HCEC 1CT (cell line): Measurements from ENCODE around the gene CDH3.

Experiments used
- DNase-seq: peaks from one replicate; pipeline ENCODE4 v3.0.0-alpha.2; 2017

The CDH3 gene

DNA sequence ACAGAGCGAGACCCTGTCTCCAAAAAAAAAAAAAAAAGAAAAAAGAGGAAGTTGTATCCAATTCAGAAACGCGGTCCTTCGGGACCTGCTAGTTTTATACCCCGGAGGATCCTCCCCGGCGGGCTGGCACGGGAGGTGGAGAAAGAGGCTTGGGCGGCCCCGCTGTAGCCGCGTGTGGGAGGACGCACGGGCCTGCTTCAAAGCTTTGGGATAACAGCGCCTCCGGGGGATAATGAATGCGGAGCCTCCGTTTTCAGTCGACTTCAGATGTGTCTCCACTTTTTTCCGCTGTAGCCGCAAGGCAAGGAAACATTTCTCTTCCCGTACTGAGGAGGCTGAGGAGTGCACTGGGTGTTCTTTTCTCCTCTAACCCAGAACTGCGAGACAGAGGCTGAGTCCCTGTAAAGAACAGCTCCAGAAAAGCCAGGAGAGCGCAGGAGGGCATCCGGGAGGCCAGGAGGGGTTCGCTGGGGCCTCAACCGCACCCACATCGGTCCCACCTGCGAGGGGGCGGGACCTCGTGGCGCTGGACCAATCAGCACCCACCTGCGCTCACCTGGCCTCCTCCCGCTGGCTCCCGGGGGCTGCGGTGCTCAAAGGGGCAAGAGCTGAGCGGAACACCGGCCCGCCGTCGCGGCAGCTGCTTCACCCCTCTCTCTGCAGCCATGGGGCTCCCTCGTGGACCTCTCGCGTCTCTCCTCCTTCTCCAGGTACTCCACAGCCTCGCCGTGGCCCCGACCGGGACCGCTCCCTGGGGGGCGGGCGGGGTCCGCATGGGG, at the start of gene CDH3:
CDH3 (plus strand) TSS at position 596 of the 779 bp plus-strand sequence; CDS start at position 666, 70 bp downstream.
- DNase-seq: no peak

DNA sequence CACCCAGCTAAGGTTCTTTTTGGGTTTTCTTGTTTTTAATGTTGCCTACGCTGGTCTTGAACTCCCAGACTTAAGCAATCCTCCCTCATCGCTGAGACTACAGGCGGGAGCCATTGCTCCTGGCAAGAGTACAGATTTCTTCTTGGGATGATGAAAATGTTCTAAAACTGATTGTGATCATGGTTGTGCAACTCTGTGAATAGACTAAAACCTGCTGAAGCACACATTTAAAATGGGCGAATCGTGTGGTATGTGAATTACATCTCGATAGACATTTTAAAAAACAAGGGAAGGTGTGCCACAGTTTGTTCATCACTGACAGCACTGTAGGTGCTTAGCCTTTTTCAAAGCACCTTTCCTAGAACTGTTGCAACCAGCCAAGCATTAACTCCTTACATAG, 48.8 kb upstream of the CDH3 start:
- no peak for DNase-seq

- DNase-seq: no peak
These were observed 45.5 kb upstream of the CDH3 start for GRCh38 chr16:68599586-68599985.

- no peak for DNase-seq
These were observed 39.4 kb upstream of the CDH3 start for GRCh38 chr16:68605746-68606145.

DNA sequence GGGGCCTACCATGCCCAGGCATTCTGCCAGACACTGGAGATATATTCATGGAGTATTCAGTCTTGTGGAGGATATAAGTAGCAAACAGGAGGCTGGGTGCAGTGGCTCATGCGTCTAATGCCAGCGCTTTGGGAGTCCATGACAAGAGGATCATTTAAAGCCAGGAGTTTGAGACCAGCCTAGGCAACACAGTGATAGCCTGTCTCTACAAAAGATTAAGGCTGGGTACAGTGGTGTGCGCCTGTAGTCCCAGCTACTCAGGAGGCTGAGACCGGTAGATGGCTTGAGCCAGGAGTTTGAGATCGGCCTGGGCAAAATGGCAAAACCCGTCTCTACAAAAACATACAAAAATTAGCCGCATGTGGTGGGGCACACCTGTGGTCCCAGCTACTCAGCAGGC, 37.7 kb upstream of the CDH3 start:
- no peak for DNase-seq

DNA sequence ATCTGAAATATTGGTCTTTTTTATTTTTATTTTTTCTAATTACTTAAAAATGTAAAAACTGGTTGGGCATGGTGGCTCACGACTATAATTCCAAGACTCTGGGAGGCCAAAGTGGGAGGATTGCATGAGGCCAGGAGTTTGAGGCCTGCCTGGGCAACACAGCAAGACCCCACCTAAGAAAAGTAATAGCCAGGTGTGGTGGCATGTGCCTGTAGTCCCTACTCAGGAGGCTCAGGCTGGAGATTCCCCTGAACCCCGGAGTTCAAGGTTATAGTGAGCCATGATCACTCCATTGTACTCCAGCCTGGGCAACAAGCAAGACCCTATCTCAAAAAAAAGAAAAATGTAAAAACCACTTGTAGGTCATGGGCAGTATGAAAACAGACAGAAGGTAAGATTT, 36.8 kb upstream of the CDH3 start:
- DNase-seq: no peak

- no peak for DNase-seq
These were observed 32.1 kb upstream of the CDH3 start for GRCh38 chr16:68612996-68613395.

GRCh38 chr16:68617734-68618133, 27.4 kb upstream of the CDH3 start:
- DNase-seq: no peak

- no peak for DNase-seq
These were observed 18.6 kb upstream of the CDH3 start for GRCh38 chr16:68626557-68626956.

DNA sequence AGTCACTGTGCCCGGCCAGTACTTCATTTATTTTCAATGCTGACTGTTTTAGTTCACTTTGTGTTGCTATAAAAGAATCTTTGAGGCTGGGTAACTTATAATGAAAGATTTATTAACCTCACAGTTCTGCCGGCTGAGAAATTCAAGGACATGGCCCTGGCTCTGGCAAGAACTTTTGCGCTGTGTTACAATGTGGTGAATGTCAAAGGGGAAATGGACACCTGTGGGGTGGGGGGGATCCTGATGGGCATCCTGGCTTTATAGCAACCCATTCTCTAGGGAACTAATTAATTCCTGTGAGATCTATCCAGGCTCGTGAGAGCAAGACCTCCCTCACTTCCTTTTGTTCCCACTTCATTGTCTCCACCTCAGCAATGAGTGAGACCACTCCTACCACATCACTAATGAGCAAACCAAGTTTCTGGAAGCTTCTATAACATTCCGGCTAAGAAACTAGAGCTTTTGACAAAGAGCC, 17.1 kb upstream of the CDH3 start:
- no peak for DNase-seq

DNA sequence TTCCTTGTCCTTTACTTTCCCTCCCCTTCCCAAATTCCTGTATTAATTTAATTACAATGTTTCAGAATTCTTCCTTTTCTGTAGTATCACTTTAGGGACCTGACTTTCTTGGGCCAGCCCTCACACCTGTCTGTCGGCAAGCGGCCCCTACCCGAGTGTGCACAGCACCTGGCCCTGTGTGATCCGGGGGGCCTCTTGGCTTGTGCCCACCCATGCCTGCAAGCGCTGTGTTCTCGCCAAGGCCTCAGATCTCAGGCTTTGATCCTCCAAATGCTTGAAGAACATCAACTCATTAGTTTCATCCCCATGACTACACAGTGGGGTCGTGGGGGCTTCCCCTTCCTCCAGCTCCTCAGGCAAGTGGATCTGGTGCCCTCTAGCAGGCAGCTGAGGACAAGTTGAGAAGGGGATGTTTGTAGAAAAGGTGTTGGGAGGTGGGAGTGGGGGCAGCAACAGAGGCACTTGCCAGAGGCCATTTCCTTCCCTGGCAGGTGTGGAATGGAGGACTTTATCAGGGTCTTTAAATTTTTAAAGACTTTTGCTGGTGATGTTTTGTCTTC, 15.7 kb upstream of the CDH3 start:
- DNase-seq: no peak

DNA sequence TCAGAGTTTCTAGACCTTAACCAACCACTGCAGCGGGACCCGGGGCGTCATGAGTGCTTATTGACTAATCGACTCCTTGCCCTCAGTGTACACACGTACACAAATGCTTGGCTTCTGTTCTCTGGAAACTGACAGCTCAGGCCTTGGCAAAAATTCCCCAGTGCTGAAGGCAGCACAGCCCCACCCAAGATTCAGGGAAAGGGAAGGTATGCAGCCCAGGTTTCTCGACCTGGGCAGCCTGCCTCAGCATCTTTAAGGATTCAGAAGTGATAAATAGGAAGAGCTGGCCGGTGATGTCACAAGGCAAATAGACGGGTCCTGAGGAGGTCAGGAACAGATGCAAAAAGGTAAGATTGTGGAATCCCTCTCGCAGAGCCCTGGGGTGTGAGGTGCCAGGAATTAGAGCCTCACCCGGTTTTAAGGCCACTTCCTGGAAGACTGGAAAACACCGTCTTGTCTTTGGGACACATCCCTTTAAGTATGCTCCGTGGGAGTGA, 9.0 kb upstream of the CDH3 start:
- DNase-seq: no peak

DNA sequence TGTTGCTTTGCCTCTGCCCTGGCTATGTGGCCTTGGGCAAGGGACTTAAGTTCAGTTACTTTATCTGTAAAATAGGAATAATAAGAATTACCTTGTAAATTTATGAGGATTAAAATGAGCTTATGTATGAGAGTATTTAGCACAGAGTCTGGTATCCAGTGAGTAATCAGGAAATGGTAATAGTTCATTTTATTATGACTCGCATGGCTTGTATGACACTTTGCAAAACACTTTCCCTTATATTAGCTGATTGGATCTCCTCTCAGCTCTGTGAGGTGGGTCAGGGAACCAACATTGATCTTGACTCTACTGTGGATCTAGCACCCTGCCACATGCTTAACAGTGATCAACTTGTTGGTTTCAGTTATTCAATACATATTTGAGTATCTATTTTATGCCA, 8.3 kb upstream of the CDH3 start:
- DNase-seq: no peak

DNA sequence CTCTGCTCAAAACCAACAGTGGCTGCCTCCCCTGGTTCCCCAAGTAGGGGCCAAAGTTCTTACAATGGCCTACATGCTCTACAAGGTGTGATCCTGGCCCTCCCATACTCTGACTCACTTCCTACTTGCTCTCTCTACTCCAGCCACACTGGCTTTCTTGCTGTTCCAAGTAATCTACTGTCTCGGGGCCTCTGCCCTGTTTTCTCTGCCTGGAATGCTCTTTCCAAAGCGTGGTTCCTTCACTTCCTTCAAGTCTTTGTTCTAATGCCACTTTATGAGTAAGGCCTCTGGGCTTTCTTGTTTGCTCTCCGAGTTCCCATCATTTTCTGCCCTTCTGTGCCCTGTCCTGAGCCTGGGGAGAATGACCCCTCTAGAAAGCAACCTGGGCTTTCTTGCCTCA, 4.1 kb upstream of the CDH3 start:
- no peak for DNase-seq

- no peak for DNase-seq
These were observed 3.1 kb upstream of the CDH3 start for GRCh38 chr16:68642047-68642435.

DNA sequence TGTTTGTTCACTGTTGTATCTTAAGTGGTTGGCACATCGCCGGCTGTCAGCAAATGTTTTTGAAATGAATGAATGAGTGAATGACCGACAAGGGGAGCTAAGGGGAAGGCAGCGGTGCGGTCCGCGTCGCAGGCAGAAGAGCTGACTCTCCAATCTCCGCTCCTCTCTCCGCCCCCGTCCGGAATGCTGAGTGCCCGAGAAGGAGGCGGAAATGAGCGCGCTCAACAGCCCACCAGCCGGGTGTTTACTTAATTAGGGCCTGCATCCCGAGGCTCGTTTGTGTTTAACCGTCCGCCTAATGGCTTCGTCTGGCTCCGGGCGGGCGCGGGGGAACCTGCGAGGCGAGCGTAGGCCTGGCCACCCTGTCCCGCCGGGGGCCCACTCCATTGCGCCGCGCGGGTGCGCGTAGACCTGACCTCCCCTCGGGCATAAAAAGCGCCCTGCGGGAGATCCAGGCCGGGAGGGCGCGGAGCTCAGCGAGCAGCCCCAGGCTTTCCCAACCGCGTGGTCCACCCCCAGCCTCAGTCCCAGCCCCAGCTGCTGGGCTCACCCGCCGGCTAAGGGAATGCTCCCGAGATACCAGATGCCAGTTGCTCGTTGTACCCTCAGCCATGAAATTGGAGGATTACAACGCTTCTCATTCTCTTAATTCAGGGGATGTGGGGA, 2.5 kb upstream of the CDH3 start:
- no peak for DNase-seq

DNA sequence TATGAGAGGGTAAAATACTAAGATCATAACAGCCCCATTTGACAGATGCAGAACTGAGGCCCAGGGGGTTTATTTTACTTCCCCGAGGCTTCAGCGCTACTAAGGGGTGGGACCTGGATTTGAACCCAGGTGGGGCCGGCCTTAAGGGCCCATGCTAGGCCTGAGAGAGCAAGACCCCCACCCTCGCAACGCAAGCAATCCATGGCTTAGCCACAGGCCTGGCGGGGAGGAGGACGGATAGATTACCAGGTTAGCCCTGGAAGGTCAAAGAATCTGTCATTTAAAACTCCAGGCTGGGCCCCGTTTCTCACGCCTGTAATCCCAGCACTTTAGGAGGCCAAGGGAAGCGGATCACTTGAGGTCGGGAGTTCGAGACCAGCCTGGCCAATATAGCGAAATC, 1.9 kb upstream of the CDH3 start:
- DNase-seq: no peak

DNA sequence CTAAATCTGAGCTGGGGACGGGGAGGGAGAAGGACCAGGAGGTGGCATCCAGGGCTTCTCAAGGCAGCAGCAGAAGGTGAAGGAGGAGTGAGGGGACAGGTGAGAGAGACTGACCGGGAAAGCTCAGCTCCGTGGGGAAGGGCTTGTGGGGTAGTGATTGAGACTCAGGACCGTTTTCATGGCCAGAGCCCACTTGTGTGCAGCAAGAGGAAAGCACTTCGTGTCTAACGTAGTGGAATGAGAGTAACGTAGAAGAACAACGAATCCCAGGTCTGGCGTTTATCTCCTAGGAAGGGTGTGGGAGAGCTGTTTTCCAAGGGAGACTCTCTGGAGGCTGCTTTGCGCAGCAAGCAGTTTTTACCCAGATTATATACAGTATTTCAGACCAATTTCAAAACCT, 1.3 kb upstream of the CDH3 start:
- no peak for DNase-seq

GRCh38 chr16:68644296-68644695, 814 bp upstream of the CDH3 start:
- DNase-seq: no peak

GRCh38 chr16:68645494-68646388, 631 bp downstream of the CDH3 start:
- DNase-seq: no peak

DNA sequence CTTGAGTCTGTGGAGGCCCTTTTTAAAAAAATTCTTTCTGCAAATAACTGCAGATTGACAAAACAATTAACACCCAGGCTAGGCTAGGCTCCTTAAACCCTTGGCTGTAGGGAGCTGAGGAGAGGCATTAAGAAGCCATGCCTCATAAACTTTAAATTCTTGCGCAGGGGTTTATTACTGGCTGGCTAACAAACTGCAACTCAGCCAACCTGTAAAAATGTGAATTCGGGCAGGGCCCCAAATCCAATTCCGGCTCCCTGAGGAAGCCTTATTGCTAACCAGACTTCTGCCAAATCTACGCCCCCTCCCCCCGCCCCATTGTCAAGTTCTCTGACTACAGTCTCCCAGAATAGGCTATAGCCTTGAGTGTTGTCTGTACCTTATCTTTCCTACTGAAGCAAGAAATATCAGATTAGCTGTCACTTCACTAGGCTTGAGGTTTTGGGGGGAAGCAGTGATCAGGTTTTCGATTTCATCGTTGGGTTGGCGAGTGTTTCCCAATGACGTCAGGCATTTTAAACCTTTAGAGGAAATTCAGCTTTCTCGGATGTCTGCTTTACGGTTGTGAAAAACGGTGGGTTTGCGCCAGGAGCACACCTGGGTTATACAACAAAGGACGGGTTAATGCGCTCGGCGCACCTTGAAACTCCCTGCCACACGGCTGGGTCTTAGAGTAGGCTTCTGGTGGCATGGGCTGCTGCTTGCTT, 2.0 kb downstream of the CDH3 start:
- no peak for DNase-seq

- no peak for DNase-seq
These were observed 6.0 kb downstream of the CDH3 start for GRCh38 chr16:68651136-68651535.
